ENCODE measurements around the gene GOLGA6L1.
"Not testable (repeated sequence)": the region's sequence is repeated elsewhere in the genome, so short reads cannot be mapped to it uniquely, and the experiment has no call there.

The GOLGA6L1 gene, protein sequence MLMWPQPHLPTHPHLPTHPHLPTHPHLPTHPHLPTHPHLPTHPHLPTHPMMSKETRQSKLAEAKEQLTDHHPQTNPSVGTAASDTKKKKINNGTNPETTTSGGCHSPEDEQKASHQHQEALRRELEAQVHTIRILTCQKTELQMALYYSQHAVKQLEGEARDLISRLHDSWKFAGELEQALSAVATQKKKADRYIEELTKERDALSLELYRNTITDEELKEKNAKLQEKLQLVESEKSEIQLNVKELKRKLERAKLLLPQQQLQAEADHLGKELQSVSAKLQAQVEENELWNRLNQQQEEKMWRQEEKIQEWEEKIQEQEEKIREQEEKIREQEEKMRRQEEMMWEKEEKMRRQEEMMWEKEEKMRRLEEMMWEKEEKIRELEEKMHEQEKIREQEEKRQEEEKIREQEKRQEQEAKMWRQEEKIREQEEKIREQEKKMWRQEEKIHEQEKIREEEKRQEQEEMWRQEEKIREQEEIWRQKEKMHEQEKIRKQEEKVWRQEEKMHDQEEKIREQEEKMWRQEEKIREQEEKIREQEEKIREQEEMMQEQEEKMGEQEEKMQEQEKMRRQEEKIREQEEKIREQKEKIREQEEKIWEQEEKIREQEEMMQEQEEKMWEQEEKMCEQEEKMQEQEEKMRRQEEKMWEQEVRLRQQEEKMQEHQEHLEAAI

DNA sequence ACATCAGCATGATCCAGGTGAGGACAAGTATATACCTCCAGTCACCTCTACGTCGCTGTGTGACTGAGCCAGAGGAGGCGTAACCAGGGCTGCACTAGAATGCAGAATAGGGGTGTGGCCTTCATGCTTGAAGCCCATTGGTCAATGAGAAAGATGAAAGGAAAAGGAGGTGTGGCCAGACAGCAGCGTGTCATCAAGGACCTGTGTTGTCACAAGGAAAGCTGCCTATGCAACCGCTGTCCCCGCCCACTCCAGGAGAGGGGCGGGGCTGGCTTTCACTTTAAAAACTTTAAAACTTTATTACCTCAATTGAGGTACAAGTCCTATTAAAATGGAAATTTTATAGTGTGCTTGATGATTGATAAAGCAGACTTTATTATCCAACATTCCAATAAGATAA, at the start of gene GOLGA6L1:
Gene GOLGA6L1, minus strand, starts transcription at position 101 of the 400 bp plus-strand sequence. Its CDS starts 91 bp downstream, at position 10.
- DNase-seq = not testable (repeated sequence)

- DNase-seq = not testable (repeated sequence)
These were observed 44.6 kb upstream of the GOLGA6L1 start for GRCh38 chr15:23181201-23181600.

DNA sequence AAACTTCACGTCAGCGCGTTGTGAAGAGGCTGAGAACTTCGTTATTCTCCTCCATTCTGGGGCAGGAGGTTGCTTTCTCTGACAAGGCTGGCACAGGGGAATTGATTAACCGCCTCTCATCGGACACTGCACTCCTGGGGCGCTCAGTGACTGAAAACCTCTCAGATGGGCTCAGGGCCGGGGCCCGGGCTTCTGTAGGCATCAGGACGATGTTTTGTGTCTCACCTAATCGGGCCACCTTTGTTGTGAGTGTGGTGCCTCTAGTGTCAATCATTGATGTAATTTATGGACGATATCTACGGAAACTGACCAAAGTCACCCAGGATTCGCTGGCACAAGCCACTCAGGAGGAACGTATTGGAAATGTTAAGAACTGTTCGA, 43.9 kb upstream of the GOLGA6L1 start:
- not testable (repeated sequence) for DNase-seq

DNA sequence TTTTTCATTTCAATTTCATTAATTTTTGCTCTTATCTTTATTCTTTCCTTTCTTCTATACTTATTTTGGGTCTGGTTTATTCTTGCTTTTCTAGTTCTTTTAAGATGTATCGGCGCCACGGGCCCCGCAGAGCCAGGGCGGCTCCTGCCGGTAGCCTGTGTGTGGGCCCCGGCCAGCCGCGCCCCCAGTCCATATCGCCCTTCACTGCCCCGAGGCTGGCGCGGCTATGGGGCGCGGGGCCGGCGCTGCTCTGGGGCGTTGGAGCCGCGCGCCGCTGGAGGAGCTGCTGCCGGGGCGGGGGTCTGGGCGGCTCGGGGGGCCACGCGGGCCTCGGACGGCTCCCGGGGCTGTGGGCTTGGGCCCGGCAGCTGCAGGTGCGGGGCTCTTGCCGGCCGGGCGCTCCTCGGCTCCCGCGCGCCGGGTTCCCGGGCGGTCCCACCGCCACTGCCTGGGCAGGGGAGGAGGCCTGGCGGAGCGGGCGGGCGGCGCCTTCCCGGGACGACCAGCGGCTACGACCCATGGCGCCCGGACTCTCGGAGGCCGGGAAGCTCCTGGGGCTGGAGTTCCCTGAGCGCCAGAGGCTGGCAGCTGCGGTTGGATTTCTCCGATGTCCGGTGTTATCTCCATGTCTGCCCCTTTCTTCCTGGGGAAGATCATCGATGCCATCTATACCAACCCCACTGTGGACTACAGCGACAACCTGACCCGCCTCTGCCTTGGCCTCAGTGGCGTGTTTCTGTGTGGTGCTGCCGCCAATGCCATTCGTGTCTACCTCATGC, 43.3 kb upstream of the GOLGA6L1 start:
- not testable (repeated sequence) for DNase-seq

DNA sequence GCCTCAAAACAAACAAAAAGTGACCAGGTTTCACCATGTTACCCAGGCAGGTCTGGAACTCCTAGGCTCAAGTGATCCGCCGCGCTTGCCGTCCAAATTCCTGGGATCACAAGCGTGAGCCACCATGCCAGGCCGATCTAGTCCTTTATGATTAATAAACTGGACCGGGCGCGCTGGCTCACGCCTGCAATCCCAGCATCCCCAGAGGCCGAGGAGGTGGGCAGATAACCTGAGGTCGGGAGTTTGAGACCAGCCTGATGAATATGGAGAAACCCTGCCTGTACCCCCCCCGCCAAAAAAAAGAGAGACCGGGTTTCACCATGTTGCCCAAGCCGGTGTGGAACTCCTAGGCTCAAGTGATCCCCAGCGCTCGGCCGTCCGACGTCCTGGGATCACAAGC, 40.1 kb upstream of the GOLGA6L1 start:
- DNase-seq = not testable (repeated sequence)

DNA sequence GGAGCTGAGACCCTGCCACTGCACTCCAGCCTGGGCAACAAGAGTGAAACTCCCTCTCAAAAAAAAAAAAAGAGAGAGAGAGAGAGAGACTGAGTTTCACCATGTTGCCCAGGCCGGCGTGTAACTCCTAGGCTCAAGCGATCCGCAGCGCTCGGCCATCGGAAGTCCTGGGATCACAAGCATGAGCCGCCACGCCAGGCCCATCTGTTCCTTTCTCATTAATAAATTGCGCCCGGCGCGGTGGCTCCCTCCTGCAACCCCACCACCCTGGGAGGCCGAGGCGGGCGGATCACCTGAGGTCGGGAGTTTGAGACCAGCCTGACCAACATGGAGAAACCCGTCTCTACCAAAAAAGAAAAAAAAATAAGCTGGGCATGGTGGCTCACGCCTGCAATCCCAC, 39.0 kb upstream of the GOLGA6L1 start:
- not testable (repeated sequence) for DNase-seq

- not testable (repeated sequence) for DNase-seq
These were observed 38.1 kb upstream of the GOLGA6L1 start for GRCh38 chr15:23174609-23175140.

DNA sequence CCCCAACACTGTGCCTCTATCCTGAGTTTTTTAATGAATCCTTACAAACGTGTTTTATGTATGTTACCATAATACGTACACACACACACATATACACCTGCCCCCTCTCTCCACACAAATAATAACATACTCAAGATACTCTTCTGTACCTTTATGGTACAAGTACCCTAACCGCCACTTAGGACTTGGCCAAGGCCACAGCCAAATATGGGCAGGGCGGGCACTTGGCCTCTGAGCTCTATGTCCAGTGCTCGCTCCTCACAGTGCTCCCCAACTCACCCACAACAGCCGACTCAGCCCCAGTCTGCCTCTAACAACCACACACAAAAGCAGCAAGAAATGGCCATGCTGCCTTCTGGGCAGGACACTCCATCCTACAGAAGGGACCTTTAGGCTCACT, 3.8 kb downstream of the GOLGA6L1 start:
- DNase-seq = not testable (repeated sequence)

- DNase-seq = no peak
These were observed 18.4 kb downstream of the GOLGA6L1 start for GRCh38 chr15:23118208-23118607.

GRCh38 chr15:23095796-23096195, 40.8 kb downstream of the GOLGA6L1 start:
- DNase-seq = no peak

- DNase-seq = no peak
These were observed 53.5 kb downstream of the GOLGA6L1 start for GRCh38 chr15:23083115-23083514.

DNA sequence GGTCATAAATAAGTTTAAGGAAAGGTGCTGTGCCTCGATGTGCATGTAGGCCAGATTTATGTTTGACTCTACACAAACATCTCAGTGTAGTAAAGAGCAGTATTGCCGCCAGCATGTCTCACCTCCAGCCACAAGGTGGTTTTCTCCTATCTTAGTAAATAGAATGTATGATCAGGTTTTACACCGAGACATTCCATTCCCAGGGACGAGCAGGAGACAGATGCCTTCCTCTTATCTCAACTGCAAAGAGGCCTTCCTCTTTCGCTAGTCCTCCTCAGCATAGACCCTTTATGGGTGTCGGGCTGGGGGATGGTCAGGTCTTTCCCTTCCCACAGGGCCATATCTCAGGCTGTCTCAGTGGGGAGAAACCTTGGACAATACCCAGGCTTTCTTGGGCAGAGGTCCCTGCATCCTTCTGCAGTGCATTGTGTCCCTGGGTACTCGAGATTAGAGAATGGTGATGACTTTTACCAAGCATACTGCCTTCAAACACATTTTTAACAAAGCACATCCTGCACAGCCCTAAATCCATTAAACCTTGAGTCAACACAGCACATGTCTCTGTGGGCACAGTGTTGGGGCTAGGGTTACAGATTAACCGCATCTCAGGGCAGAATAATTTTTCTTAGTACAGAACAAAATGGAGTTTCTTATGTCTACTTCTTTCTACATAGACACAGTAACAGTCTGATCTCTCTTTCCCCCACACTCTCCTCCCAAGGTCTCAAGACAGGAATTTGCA, 54.5 kb downstream of the GOLGA6L1 start:
- not testable (repeated sequence) for DNase-seq

- no peak for DNase-seq
These were observed 55.4 kb downstream of the GOLGA6L1 start for GRCh38 chr15:23081271-23081670.

DNA sequence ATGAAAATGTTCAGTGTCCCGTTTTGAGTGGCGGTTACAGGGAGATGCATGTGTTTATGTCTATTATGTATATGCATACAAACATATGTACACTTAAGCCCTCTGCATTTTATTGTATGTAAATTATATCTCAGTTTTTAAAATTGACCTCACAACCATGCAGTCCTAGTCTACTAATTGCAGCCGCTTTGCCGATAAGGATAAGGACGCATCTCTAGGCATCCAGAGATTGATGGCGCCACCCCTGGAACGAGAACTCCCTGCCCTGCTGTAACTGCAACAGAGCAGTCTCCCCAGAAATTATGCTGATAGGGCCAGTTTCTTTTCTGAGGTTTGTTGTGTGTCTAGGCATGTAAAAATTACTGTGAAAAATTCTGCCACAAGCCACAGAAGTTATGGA, 56.9 kb downstream of the GOLGA6L1 start:
- no peak for DNase-seq

Measured in activated T-cell treated with anti-CD3 and anti-CD28 coated beads for 4 hours (primary cell).